NK-92 treated with Interleukin-12 subunit alpha and Interleukin-12 subunit beta, amount 100 ng/mL, for 24 hours (cell line): ENCODE data around the gene CCDC200.
"Not testable (repeated sequence)": the region's sequence is repeated elsewhere in the genome, so short reads cannot be mapped to it uniquely, and the experiment has no call there.

Source experiments
- DNase-seq: peaks from one replicate; lab custom pipeline; 2025; lab: John Stamatoyannopoulos, UW

Gene CCDC200

DNA sequence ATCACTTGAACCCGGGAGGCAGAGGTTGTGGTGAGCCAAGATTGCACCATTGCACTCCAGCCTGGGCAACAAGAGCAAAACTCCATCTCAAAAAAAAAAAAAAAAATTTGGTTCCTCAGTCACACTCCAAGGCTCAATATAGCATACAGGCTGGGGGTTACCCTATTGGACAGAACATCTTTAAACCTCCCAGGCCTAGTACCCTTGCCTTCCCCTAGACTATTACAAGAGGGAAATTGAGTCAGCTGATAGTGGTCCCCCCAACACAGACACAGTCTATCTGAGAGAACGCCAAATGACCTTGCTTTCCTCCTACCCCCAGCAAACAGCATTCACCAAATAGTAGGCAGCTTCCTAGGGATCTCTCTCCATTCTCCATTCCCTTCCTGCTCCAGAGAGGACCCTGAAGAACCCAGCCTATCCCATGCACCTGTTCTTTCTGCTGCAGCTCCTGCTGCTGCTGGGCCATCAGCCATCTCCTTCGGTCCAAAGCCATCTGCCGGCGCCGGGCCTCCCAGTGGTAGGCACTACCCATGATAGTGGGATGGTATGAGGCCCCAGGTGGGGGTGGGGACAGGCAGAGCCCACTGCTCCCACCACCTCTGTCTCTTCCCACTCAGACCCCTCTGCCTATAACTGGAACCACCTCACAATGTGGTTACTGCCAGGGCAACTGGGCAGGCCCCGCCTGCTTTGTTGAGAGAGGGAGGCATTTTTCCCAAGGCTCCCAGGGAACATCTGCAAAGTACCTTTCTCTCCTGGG is at the start of gene CCDC200:
CCDC200 (minus strand) TSS at position 604 of the 763 bp plus-strand sequence; CDS start at position 535, 69 bp downstream.
- not testable (repeated sequence) for DNase-seq

DNA sequence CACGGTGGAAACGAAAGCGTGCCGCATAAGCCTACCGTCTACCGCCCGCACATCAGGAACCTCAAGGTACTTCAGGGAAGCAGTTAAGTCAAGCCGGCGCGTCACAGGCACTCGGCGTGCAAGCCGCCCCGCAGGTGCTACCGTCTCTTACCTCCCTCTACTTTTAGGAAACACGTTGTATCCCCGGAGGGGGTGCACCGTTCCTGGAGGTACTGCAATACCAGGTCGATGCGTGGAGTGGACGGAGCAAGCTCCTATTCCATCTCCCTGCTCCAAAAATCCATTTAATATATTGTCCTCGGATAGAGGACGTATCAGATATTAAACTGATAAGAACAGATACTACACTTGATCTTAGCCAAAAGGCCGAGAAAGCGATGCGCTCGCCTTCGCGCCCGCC is 44.5 kb upstream of the CCDC200 start:
- DNase-seq = not testable (repeated sequence)

DNA sequence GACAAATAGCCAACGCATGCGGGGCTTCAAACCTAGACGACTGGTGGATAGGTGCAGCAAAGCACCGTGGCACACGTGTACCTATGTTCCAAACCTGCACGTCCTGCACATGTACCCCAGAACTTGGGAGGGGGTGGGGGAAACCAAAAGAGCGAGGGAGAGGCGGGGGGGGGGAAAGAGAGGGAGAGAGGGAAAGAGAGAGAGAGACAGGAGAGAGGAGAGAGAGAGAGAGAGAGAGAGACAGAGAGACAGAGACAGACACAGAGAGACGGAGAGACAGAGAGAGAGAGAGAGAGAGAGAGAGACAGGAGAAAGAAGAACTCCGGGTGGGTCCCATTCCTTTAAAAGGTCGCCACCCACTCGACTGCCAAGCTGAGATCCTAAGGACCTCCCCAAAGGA is 44.1 kb upstream of the CCDC200 start:
- DNase-seq = not testable (repeated sequence)

DNA sequence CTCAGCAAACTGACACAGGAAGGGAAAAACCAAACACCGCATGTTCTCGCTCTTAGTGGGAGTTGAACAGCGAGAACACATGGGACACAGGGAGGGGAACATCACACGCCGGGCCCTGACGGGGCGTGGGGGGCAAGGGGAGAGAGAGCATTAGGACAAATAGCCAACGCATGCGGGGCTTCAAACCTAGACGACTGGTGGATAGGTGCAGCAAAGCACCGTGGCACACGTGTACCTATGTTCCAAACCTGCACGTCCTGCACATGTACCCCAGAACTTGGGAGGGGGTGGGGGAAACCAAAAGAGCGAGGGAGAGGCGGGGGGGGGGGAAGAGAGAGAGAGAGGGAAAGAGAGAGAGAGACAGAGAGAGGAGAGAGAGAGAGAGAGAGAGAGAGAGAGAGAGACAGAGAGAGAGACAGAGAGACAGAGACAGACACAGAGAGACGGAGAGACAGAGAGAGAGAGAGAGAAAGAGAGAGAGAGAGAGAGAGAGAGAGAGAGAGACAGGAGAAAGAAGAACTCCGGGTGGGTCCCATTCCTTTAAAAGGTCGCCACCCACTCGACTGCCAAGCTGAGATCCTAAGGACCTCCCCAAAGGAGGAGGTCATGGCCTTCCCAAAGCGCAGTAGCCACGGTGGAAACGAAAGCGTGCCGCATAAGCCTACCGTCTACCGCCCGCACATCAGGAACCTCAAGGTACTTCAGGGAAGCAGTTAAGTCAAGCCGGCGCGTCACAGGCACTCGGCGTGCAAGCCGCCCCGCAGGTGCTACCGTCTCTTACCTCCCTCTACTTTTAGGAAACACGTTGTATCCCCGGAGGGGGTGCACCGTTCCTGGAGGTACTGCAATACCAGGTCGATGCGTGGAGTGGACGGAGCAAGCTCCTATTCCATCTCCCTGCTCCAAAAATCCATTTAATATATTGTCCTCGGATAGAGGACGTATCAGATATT is 42.4 kb upstream of the CCDC200 start:
- not testable (repeated sequence) for DNase-seq

DNA sequence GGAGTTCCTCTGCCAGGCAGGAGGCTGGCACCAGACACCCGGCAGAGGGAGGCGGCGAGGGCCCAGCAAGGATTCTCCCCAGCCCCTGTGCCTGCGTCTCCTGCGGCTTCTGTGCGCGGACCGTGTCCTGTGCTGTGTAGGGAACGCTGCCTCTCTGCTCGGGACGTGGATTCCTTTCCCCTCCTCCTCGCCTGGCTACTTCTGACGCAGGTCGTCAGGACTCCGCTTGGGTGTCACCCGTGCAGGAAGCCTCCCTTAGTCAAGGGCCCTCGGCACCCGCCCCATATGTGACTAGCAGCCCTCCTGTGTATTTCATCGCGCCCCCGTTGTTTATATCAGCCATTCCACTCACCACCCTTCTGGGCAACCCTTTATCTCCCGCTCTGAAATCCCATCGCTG is 18.0 kb upstream of the CCDC200 start:
- DNase-seq = not testable (repeated sequence)

DNA sequence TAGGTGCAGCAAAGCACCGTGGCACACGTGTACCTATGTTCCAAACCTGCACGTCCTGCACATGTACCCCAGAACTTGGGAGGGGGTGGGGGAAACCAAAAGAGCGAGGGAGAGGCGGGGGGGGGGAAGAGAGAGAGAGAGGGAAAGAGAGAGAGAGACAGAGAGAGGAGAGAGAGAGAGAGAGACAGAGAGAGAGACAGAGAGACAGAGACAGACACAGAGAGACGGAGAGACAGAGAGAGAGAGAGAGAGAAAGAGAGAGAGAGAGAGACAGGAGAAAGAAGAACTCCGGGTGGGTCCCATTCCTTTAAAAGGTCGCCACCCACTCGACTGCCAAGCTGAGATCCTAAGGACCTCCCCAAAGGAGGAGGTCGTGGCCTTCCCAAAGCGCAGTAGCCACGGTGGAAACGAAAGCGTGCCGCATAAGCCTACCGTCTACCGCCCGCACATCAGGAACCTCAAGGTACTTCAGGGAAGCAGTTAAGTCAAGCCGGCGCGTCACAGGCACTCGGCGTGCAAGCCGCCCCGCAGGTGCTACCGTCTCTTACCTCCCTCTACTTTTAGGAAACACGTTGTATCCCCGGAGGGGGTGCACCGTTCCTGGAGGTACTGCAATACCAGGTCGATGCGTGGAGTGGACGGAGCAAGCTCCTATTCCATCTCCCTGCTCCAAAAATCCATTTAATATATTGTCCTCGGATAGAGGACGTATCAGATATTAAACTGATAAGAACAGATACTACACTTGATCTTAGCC is 12.4 kb upstream of the CCDC200 start:
- DNase-seq = not testable (repeated sequence)

DNA sequence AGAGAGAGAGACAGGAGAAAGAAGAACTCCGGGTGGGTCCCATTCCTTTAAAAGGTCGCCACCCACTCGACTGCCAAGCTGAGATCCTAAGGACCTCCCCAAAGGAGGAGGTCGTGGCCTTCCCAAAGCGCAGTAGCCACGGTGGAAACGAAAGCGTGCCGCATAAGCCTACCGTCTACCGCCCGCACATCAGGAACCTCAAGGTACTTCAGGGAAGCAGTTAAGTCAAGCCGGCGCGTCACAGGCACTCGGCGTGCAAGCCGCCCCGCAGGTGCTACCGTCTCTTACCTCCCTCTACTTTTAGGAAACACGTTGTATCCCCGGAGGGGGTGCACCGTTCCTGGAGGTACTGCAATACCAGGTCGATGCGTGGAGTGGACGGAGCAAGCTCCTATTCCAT is 11.2 kb upstream of the CCDC200 start:
- not testable (repeated sequence) for DNase-seq

DNA sequence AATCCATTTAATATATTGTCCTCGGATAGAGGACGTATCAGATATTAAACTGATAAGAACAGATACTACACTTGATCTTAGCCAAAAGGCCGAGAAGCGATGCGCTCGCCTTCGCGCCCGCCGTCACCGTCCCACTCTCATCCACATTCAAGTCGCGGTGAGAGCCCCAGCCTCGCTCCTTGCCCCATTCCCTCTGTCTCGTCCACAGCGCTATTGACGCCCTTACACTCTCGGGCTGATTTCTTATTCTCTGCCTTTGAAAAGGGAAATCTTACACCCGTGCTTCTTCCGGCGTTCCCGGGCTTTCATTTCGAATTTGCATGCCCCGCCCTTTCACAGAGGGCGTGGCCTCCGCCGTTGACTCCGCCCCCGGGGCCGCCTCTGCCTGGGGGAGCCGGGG is 5.5 kb upstream of the CCDC200 start, which contains the start of gene RNU2-1:
RNU2-1 (minus strand) TSS at position 101 of the 400 bp plus-strand sequence.
- not testable (repeated sequence) for DNase-seq

DNA sequence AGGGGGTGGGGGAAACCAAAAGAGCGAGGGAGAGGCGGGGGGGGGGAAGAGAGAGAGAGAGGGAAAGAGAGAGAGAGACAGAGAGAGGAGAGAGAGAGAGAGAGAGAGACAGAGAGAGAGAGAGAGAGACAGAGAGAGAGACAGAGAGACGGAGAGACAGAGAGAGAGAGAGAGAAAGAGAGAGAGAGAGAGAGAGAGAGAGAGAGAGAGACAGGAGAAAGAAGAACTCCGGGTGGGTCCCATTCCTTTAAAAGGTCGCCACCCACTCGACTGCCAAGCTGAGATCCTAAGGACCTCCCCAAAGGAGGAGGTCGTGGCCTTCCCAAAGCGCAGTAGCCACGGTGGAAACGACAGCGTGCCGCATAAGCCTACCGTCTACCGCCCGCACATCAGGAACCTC is 4.8 kb upstream of the CCDC200 start:
- DNase-seq = not testable (repeated sequence)

DNA sequence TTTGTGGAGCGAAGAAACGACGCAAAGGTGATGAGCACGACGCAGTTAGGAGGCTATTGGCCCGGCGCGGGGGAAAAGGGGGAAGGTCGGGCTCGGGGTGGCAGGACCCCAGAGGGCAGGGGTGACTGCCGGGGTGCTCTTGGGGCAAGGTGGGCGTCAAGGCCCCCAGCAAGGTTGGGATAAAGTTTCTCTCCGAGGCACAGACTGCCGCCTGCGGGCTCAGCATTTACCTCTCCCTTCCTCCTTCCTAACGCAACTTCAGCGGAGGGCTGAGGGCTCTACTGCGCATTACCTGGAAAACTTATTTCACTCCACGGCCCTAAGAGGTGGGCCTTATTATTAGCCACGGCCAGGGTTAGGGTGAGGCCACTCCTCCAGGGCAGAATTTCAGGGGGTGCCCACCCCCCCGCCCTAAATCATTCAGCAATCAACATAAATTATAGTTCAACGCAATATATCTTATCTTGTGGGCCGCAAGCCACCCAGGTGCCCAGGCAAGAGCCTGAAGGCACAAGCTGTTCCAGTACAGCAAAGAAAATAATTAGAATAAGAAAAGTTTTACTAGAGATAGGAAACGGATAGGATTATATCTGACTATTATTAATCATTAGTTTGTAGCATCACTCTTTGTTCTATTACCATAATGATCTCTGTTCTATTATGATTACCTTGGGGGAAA is 3.7 kb upstream of the CCDC200 start:
- not testable (repeated sequence) for DNase-seq

DNA sequence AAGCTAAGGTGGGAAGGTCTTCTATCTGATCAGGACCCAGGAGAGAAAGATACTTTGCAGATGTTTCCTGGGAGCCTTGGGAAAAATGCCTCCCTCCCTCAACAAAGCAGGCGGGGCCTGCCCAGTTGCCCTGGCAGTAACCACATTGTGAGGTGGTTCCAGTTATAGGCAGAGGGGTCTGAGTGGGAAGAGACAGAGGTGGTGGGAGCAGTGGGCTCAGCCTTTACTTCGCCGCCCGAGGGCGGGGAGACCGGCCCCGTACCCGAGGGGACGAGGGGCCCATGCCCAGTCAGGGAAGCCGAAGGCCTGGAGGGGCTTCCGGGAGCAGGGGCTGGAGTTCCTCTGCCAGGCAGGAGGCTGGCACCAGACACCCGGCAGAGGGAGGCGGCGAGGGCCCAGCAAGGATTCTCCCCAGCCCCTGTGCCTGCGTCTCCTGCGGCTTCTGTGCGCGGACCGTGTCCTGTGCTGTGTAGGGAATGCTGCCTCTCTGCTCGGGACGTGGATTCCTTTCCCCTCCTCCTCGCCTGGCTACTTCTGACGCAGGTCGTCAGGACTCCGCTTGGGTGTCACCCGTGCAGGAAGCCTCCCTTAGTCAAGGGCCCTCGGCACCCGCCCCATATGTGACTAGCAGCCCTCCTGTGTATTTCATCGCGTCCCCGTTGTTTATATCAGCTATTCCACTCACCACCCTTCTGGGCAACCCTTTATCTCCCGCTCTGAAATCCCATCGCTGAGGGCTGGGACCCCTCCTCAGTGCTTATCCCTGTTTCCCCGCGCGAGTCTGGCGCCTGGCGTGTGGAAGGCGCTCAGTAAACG is 3.0 kb upstream of the CCDC200 start:
- not testable (repeated sequence) for DNase-seq

DNA sequence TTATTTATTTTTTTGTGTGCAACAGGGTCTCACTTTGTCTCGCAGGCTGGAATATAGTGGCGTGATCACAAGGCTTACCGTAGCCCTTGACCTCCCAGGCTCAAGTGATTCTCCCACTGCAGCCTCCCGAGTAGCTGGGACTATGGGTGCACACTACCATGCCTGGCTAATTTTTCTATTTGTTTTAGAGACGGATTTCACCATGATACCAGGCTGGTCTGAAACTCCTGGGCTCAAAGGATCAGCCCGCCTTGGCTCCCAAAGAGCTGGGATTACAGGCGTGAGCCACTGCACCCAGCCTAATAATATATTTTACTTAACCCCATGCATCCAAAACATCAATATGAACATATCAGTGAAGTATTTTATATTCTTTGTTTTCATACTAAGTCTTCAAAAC is 2.0 kb downstream of the CCDC200 start:
- DNase-seq = no peak

DNA sequence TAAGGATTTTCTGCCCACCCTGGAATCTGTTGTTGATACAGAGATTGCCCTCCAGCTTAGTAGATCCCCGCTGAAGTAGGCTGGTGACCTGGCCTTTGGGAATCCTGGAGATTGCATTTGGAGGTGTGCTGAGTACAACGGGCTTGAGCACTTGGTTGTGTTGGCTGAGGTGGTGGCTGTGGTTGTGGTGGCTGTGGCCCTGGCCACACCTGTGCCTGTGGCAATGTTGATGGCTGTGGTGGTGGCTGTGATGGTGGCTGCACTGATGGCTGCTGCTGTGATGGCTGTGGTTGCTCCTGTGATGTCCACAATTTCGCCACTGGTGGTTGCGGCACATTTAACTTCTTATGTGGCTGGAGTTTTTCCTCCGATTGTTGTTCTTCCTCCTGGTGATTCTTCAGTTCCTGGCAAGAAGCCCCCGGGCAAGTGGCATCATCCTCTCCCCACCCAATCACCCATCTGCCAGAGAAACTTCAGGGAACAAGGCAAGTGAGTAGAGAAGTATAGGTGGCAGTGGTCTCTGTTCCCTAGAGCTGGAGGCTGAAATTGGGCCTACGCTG is 4.2 kb downstream of the CCDC200 start:
- no peak for DNase-seq

DNA sequence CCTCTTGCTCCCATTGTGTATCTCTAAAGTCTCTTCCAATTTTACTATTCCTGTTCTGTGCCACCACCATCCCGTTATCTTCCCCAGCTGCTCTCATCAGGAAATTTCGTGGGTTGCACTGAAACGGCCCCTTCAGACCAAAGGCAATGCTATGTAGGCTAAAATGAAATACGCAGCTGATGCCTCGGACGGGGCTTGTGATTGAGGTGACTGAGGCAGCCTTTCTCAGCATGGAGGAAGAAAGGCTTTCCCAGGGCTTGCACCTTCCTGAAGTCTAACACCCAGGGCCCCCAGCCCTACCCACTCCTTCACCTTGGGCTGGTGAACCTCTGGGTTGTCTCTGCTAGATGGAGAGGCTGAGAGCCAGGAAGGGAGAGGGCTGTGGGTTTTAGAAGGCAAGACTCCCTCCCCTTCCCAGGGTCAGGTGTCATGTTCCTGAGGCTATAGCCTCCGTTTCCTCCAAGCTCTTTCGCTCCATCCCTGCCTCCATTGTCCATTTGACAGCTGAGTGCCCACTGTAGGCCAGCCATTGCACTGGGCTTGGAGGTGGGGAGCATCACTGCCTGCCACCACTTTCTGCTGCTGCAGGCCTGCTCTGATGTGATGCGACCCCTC is 7.8 kb downstream of the CCDC200 start:
- DNase-seq = no peak

DNA sequence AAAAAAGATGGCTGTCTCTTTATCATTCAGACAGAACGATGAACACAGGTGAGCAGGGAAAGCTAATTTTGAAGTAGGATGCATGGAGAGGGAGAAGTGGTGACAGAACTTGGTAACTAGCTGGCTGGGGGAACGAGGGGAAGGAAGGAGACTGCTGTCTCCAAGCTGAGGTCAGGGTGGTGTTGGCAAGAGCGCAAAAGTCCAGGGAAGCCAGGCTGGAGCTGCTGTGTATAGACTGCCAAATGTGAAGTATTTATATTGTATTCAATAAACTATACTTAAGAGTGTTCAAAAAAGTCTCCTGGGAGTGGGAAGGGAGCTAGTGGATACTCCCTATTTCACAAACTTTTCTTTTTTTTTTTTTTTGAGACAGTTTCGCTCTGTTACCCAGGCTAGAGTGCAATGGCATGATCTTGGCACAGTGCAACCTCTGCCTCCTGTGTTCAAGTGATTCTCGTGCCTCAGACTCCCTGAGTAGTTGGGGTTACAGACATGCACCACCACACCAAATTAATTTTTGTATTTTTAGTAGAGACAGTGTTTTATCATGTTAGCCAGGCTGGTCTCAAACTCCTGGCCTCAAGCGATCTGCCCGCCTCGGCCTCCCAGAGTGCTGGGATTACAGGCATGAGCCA is 8.6 kb downstream of the CCDC200 start:
- no peak for DNase-seq

DNA sequence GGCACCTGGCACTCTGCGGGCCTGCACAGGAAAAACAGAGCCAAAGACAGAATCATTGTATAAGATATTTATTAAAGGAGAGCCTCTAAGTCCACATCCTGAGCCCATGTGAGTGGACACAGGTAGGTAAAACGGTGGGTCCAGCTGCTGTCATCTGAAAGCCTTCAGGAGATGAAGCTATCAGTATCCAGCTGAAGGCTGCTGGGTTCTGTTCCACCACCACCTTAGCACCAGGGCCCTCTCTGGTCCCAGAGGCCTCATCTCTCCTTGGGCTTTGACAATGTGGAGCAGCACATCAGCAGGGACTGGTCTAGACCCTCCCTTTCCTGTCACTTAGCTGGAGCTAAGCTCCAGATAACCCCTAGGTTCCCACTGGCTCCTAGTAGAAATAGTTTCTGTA is 9.4 kb downstream of the CCDC200 start:
- DNase-seq = no peak

DNA sequence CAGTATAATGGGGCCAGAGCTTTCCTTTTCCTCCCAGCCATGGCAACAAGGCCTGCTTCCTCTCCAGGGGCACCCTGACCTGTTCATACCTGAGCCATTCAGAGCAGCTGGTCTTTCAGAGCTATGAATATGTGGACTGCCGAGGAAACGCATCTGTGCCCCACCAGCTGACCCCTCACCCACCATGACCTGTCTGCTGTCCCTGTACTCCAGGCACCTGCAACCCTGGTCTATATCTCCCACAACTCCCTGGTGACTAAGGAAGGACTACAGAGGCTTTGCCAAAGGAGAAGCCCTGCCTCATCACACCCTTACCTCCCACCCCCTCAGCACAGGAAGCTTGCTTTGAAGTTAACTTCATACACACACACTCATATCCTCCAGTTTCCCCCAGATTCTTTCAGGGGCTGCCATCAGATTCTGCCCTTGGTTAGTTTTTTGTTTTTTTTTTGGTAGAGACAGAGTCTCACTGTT is 10.8 kb downstream of the CCDC200 start:
- DNase-seq = no peak

DNA sequence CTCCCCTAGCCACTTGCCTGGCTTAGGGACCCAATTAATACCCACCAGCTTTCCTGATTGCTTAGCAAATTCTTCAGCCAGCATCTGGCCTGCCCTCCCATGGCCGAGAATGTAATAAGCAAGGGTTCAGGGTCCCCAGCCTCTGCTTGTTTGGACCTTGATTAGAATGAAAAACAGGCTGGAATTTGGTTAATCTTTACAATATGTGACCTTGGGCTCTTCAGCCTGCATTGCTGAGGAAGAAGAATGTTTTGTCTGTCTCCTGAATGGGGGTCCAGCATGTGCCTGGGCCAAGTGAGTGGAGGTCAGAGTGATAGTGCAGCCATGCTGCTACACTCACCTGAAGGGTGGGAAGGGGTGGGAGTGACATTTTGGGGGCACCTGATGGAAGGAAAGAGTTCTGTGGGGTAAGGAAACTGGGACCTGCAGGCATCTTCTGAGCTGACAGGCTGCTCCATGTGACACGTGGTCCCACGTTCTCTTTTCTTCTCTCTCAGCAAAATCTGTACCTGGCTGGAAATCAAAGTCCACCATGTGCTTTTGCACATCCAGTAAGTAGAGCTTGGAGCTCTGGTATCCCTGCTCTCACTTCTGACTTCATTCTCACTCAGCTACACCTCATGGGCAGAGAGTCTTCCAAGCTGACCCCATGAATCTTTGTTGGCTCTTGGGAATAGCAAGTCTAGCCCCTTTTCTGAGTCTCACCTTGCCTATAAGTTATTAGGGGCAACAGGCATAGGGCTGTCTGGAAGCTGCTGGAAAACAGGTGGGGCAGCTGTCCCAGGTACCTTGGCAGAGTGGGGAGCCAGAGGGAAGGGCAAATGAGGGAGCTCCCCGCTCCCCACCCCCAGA is 11.4 kb downstream of the CCDC200 start:
- no peak for DNase-seq
